CD14-positive monocyte (primary cell): ENCODE data around the gene MAIP1. TPM values are rescaled to one million over a fixed set of nuclear protein-coding genes. Genes with fewer than 3 reads are reported as not detected.
A peak's percentile ranks its signal among the peaks of the same experiment; 100 is the strongest.

Source experiments
- DNase-seq, 3 donors: peaks; one replicate each; pipeline ENCODE4 v3.0.0-alpha.2; 2011 to 2022
- H2AFZ ChIP-seq: 2 replicates; pipeline ENCODE4 v1.6.0; 2012; ENCODE audit warnings: mild to moderate bottlenecking, low read depth, low read length, inconsistent platforms; ENCODE audit not compliant: insufficient read depth, poor library complexity, severe bottlenecking
- H3K27ac ChIP-seq, 2 donors: 1 replicate in 1 of 2; 2 replicates in 1 of 2; pipeline ENCODE4 v1.5.1; 2012 to 2013; ENCODE audit warnings: low read length in 2 of 2, control low read depth in 1 of 2, inconsistent platforms in 1 of 2, low read depth in 1 of 2, mild to moderate bottlenecking in 1 of 2
- H3K27me3 ChIP-seq, 2 donors: one replicate each; pipeline versions ENCODE4 v1.6.0 to v1.6.1; 2011 to 2013; ENCODE audit warnings: low read length in 2 of 2; ENCODE audit not compliant: control insufficient read depth in 2 of 2, insufficient read depth in 2 of 2
- H3K36me3 ChIP-seq, 2 donors: replicated peaks in 1 of 2; 1 replicate in 1 of 2; 2 replicates in 1 of 2; pipeline versions ENCODE4 v1.5.1 to v1.6.1; 2012 to 2013; ENCODE audit warnings: low read length in 2 of 2, control low read depth in 1 of 2, inconsistent platforms in 1 of 2, mild to moderate bottlenecking in 1 of 2; ENCODE audit not compliant: insufficient read depth in 2 of 2, control insufficient read depth in 1 of 2
- H3K4me1 ChIP-seq, 2 donors: 1 replicate in 1 of 2; 2 replicates in 1 of 2; pipeline versions ENCODE4 v1.5.1 to v1.6.1; 2012 to 2013; ENCODE audit warnings: low read length in 2 of 2, control low read depth in 1 of 2, inconsistent platforms in 1 of 2, mild to moderate bottlenecking in 1 of 2, moderate library complexity in 1 of 2; ENCODE audit not compliant: insufficient read depth in 2 of 2, control insufficient read depth in 1 of 2
- H3K4me2 ChIP-seq: replicated peaks from 2 replicates; pipeline ENCODE3; 2012; ENCODE audit warnings: low read length, moderate library complexity, mild to moderate bottlenecking; ENCODE audit not compliant: poor library complexity, severe bottlenecking; ENCODE audit errors: extremely low read depth
- H3K4me3 ChIP-seq, 3 experiments: fragments of 200-600 bp in 1 of 3; sonication (generic) in 1 of 3; replicated peaks in 1 of 3; 1 replicate in 2 of 3; 2 replicates in 1 of 3; pipeline ENCODE4 v1.5.1; 2011 to 2013; ENCODE audit warnings: low read length in 3 of 3, mild to moderate bottlenecking in 3 of 3, control low read depth in 2 of 3, low read depth in 2 of 3, inconsistent platforms in 1 of 3, moderate library complexity in 1 of 3
- H3K79me2 ChIP-seq: 2 replicates; pipeline ENCODE4 v1.6.0; 2012; ENCODE audit warnings: mild to moderate bottlenecking, control low read depth, inconsistent platforms, low read length, moderate library complexity; ENCODE audit not compliant: insufficient read depth
- H3K9ac ChIP-seq: 2 replicates; pipeline ENCODE4 v1.6.0; 2017; ENCODE audit warnings: low read length, mild to moderate bottlenecking; ENCODE audit not compliant: insufficient read depth, poor library complexity, severe bottlenecking
- H3K9me3 ChIP-seq, 2 donors: replicated peaks in 1 of 2; 1 replicate in 1 of 2; 2 replicates in 1 of 2; pipeline versions ENCODE4 v1.5.1 to v1.6.1; 2012 to 2013; ENCODE audit warnings: low read length in 2 of 2, control low read depth in 1 of 2; ENCODE audit not compliant: control insufficient read depth in 1 of 2, insufficient read depth in 1 of 2
- H4K20me1 ChIP-seq: 2 replicates; pipeline ENCODE4 v1.6.0; 2012; ENCODE audit warnings: mild to moderate bottlenecking, low read length, control low read depth, moderate library complexity; ENCODE audit not compliant: insufficient read depth
- H3K27ac Mint-ChIP-seq, 7 donors: one replicate each; pipeline ENCODE4 v1.8.0; 2020; ENCODE audit warnings: mild to moderate bottlenecking in 7 of 7, mixed read lengths in 7 of 7, moderate library complexity in 6 of 7, inconsistent platforms in 2 of 7
- H3K27me3 Mint-ChIP-seq, 3 donors: one replicate each; pipeline ENCODE4 v1.8.0; 2021 to 2022; ENCODE audit warnings: low read depth in 3 of 3, mild to moderate bottlenecking in 3 of 3, mixed read lengths in 3 of 3, moderate library complexity in 3 of 3, inconsistent platforms in 1 of 3
- H3K36me3 Mint-ChIP-seq, 2 donors: one replicate each; pipeline ENCODE4 v1.8.0; 2020; ENCODE audit warnings: mixed read lengths in 2 of 2, inconsistent platforms in 1 of 2, mild to moderate bottlenecking in 1 of 2
- H3K4me1 Mint-ChIP-seq: one replicate; pipeline ENCODE4 v1.8.0; 2020; ENCODE audit warnings: mild to moderate bottlenecking, mixed read lengths
- H3K4me3 Mint-ChIP-seq, 2 donors: one replicate each; pipeline ENCODE4 v1.8.0; 2020; ENCODE audit warnings: mild to moderate bottlenecking in 2 of 2, mixed read lengths in 2 of 2, moderate library complexity in 1 of 2
- H3K9me3 Mint-ChIP-seq, 7 donors: one replicate each; pipeline ENCODE4 v1.8.0; 2020 to 2022; ENCODE audit warnings: mixed read lengths in 7 of 7, mild to moderate bottlenecking in 6 of 7, moderate library complexity in 6 of 7, inconsistent platforms in 2 of 7
- WGBS: methylation state at CpG from one replicate; pipeline ENCODE4 v1.1.5; 2013; ENCODE audit warnings: missing lambda C conversion rate; ENCODE audit not compliant: insufficient coverage; 5-methylcytosine and 5-hydroxymethylcytosine counted together
- intact Hi-C, 2 donors: fragments of 100-400 bp; cut with micrococcal nuclease; formaldehyde crosslinking; loops; one replicate each; pipeline versions ENCODE4 v1.15.0 to v1.15.1; 2023
- polyA plus RNA-seq, 3 donors: library from polyadenylated mRNA; depleted of rRNA in 1 of 3; unstranded in 2 of 3; stranded (reverse) in 1 of 3; fragments of 300-500 nt in 2 of 3; fragments of >200 nt in 1 of 3; fragmentation: Illumina TruSeq in 2 of 3; gene quantifications; 1 replicate in 2 of 3; 2 replicates in 1 of 3; pipeline ENCODE4 v1.2.3, GENCODE V29; 2012 to 2021
- TF ChIP-seq, protein P1 (sequence below): fragments of 200-600 bp; IDR thresholded peaks from one replicate; pipeline ENCODE4 v1.8.0; 2022; ENCODE audit warnings: antibody characterized with exemption, mild to moderate bottlenecking

MAIP1 gene
- polyA plus RNA-seq, 3 donors = 2.6 to 13.3 (median 7.6) TPM

- no peaks in the 10 kb centered on the region for H3K79me2 ChIP-seq
- no peaks in the 10 kb centered on the region for H3K36me3 ChIP-seq
- no peaks in the 10 kb centered on the region for H3K4me1 ChIP-seq
- no peaks in the 10 kb centered on the region for H4K20me1 ChIP-seq
- no peaks in the 10 kb centered on the region for H3K4me1 Mint-ChIP-seq
- no peak overlapping the region for H3K4me2 ChIP-seq
- no peaks in the 10 kb centered on the region for H3K27me3 ChIP-seq
- H3K27ac Mint-ChIP-seq = peak overlapping the region in 1 of 7 donors; percentile 6
- H3K27me3 Mint-ChIP-seq = peaks cover 0 to 2% (median 0%) of the 10 kb centered on the region in 3 donors
- no peak overlapping the region for H3K4me3 Mint-ChIP-seq
- no peak overlapping the region for H3K4me3 ChIP-seq
- no peak for DNase-seq
- TF ChIP-seq, protein P1, sequence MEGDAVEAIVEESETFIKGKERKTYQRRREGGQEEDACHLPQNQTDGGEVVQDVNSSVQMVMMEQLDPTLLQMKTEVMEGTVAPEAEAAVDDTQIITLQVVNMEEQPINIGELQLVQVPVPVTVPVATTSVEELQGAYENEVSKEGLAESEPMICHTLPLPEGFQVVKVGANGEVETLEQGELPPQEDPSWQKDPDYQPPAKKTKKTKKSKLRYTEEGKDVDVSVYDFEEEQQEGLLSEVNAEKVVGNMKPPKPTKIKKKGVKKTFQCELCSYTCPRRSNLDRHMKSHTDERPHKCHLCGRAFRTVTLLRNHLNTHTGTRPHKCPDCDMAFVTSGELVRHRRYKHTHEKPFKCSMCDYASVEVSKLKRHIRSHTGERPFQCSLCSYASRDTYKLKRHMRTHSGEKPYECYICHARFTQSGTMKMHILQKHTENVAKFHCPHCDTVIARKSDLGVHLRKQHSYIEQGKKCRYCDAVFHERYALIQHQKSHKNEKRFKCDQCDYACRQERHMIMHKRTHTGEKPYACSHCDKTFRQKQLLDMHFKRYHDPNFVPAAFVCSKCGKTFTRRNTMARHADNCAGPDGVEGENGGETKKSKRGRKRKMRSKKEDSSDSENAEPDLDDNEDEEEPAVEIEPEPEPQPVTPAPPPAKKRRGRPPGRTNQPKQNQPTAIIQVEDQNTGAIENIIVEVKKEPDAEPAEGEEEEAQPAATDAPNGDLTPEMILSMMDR = no peak
- H3K36me3 Mint-ChIP-seq = no peaks in the 10 kb centered on the region
- WGBS = 100% methylated on average over 1 of the region's 1 CpG
- peaks cover 0 to 2% of the 10 kb centered on the region in 2 donors for H3K9me3 ChIP-seq
- no peak overlapping the region for H3K9ac ChIP-seq
- H3K27ac ChIP-seq = no peak overlapping the region
- H3K9me3 Mint-ChIP-seq = peaks cover 4 to 21% (median 8%) of the 10 kb centered on the region in 7 donors
- H2AFZ ChIP-seq = no peak overlapping the region
- intact Hi-C loops = no loop called here
Measured at GRCh38 chr2:200012401-200012800, 57.0 kb downstream of the MAIP1 start.

Other genes starting within 250 kb of the MAIP1 start
- 1 to 10 TPM; 2.4 to 7.3 (median 4.1) TPM for gene FTCDNL1, start 104.4 kb upstream of the MAIP1 start, polyA plus RNA-seq
- gene C2orf69, start 44.3 kb upstream of the MAIP1 start, polyA plus RNA-seq = 1 to 10 TPM; 5.5 to 9.4 (median 6.9) TPM
- gene TYW5, start 91 bp upstream of the MAIP1 start, polyA plus RNA-seq = 1 to 10 TPM; 1.5 to 3.5 (median 1.6) TPM